ENCODE measurements around the gene DNAJC6.
"Not testable (repeated sequence)": the region's sequence is repeated elsewhere in the genome, so short reads cannot be mapped to it uniquely, and the experiment has no call there.

The DNAJC6 gene

DNA sequence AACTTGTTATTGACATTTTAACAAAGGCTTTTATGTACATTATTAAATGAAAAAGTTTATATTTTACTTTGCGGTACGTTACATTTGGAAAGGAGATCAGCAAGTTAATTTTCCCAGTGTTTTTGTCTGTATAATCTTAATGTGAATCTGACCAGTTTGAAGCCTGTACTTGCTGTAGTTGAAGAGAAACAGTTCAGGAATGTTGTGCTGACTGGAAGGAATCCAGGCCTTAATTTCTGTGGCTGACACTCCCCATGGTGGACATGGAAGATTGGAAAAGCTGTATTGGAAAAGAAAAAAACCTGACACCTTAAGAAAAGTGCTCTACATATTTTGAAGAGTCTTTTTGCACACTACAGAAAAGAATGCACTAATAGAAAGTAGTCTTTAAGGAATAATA is 126.6 kb downstream of the DNAJC6 start:
- no peak for DNase-seq

GRCh38 chr1:65437616-65438015 is 128.3 kb downstream of the DNAJC6 start:
- DNase-seq: no peak

- DNase-seq: no peak
Measured at GRCh38 chr1:65440322-65440900, 131.1 kb downstream of the DNAJC6 start.

- DNase-seq: no peak
Measured at GRCh38 chr1:65440915-65441314, 131.6 kb downstream of the DNAJC6 start.

- DNase-seq: no peak
Measured at GRCh38 chr1:65441464-65441863, 132.1 kb downstream of the DNAJC6 start.

DNA sequence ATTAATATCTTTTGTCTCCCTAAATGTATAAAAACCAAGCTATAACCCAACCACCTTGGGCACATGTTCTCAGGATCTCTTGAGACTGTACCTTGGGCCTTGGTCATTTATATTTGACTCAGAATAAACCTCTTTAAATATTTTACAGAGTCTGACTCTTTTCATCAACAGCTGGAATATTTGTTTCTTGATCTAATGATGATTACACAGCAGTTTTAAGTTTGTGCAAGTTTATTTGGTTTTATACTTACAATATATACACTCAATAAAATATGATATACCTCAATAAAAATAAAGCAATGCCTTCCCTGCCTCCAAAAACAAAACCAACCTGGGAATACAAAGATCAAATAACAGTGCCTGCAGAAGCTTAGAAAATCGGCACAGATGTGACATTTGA is 133.1 kb downstream of the DNAJC6 start:
- DNase-seq: no peak

DNA sequence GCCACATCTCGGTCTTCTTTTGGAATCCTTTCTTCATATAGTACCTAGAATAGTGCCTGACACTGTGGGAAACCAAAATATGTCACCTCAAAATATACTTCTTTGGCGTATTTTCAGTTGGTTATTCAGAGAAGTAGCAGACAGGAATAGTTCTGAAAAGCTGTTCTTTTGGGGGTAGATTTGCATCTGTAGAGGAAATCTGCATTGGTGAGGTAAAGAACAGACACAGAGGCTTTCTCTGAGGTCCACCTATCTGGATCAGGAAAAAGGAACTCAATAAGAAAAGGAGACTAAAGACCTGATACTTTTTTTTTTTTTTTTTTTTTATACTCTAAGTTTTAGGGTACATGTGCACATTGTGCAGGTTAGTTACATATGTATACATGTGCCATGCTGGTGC is 134.3 kb downstream of the DNAJC6 start:
- DNase-seq: no peak

DNA sequence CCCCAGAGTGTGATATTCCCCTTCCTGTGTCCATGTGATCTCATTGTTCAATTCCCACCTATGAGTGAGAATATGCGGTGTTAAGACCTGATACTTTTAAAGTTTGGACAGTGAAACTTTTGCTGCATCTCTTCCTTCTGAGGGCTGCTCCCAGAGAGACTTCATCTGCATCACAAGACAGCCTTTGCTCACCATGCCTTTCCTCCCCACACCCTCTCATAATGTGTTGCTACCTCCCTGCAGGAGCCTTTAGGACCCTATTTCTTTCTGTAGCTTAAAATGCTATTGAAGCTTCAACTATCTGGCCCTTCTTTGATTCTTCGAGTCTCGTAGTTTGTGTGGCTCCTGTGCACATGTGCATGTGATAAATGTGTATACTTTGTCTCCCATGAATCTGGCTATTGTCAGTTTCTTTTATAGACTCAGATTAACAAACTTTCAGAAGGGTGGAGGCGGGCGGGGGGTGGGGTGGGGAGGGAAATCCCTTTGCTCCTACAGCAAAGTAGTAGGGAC is 134.8 kb downstream of the DNAJC6 start:
- no peak for DNase-seq

GRCh38 chr1:65445837-65446236 is 136.5 kb downstream of the DNAJC6 start:
- no peak for DNase-seq

DNA sequence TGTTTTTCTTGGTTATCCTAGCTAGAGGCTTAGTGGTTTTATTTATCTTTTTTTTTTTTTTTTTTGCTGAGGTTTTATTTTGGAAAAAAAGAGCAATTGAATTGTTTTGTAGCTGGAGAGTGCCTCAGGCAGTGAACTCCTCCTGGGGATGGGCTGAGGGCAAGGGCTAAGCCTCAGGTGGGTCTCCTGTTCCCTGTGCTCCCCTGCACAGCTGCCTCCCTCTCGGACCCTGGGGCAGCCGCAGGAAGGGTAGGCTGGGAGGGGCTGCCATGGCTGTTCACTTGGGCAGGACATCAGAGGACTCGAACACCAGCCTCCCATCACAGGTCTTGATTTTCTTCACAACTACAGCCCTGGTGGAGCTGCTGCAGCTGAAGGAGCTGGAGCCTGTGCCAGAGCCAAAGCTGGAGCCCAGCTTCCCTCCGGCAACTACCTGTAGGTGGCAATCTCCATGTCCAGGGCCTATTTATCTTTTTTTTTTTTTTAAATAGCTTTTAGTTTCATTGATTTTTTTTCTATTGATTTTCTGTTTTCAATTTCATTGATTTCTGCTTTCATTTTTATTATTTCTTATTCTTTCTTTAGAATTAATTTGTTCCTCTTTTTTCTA is 140.0 kb downstream of the DNAJC6 start:
- DNase-seq: no peak

DNA sequence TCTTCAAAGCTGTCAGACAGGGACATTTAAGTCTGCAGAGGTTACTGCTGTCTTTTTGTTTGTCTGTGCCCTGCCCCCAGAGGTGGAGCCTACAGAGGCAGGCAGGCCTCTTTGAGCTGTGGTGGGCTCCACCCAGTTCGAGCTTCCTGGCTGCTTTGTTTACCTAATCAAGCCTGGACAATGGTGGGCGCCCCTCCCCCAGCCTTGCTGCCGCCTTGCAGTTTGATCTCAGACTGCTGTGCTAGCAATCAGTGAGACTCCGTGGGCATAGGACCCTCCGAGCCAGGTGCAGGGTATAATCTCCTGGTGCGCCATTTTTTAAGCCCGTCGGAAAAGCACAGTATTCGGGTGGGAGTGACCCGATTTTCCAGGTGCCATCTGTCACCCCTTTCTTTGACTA is 146.3 kb downstream of the DNAJC6 start:
- DNase-seq: not testable (repeated sequence)

GRCh38 chr1:65456481-65456880 is 147.1 kb downstream of the DNAJC6 start:
- no peak for DNase-seq

DNA sequence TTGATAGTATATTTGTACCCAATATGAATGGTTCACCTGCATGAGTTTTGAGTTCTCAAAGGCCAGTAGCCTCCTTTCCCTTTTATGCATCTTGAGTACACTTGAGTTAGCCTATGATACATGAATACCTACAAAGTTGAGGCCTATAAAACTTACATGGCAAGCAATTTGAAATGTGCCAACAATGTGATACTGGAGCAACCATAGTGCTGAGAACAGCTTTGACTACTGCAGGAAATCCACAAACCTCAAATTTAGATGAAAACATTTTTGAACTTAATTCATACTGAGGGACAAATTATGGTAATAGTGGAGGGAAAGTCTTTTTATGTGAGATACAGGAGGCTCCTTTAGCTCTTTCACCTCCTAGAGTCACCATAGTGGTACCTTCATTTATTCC is 148.5 kb downstream of the DNAJC6 start:
- no peak for DNase-seq

DNA sequence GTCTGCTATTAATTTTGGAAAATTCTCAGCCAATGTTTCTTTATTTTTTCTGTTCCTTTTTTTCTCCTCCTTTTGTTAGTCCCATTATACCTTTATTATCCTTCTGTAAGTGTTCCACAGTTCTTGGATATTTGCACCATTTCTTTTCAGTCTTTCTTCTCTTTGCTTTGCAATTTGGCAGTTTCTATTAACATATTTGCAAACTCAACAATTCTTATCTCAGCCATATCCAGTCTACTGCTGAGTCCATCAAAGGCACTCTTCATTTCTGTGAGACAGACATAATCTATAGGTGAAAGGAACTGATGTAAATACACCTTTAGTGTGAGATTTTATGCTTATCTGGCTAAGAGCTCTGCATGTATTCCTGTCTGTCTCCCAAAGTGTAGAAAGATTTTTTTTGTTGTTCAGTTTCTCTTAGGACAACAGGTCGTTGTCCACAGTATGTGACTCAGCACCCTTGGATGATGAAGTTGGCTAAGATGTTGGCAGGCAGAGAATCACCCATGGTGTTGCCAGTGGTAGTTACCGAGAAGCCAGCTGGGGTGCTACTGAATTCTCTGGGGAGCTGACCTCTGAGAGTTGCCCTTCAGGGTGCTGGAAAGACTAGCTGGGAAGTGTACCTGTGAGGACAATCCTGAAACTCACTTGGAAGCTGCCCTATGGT is 149.5 kb downstream of the DNAJC6 start:
- no peak for DNase-seq

DNA sequence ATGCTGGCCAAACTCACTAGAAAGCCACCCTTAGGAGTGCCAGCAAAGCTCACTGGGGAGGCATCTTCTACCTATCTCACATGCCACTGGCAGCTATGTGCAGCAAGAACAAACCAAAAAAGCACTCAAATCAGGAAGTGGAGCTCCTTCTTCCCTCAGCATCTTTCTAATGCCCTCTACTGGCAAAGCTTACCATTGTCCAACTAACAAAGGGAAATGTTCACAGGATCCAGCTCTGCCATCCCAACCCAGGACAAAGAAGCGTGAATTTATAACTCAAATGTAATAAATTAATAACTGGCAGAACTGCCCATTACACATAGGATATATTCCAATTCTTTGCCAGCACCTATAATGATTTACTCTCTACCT is 150.0 kb downstream of the DNAJC6 start:
- no peak for DNase-seq

All from SIG-M5 (cell line).